Activated CD8-positive, alpha-beta T cell treated with anti-CD3 and anti-CD28 coated beads for 36 hours (primary cell): Measurements from ENCODE around the gene GMPS. TPM values are rescaled to one million over a fixed set of nuclear protein-coding genes. Genes with fewer than 3 reads are reported as not detected.
A peak's percentile ranks its signal among the peaks of the same experiment; 100 is the strongest.
"Not testable (repeated sequence)": the region's sequence is repeated elsewhere in the genome, so short reads cannot be mapped to it uniquely, and the experiment has no call there.

ENCODE experiments used
- ATAC-seq: fragments of 200-7000 bp; cut with Tn5 transposase; one replicate; pipeline ENCODE4 v1.10.0; 2021; ENCODE audit warnings: mild to moderate bottlenecking, moderate library complexity
- CTCF ChIA-PET: fragments of 350-600 bp; sonication (Branson Sonifier 250); formaldehyde crosslinking; loops from one replicate; lab custom pipeline; 2021; ENCODE audit warnings: antibody characterized with exemption; lab: Charles Lee
- POLR2A ChIA-PET: fragments of 350-600 bp; sonication (Branson Sonifier 250); formaldehyde crosslinking; loops from one replicate; lab custom pipeline; 2021; ENCODE audit warnings: antibody characterized with exemption; lab: Charles Lee
- DNase-seq: peaks from one replicate; pipeline ENCODE4 v3.0.0-alpha.2; 2020
- H3K27ac Mint-ChIP-seq: one replicate; pipeline ENCODE4 v1.8.0; 2021; ENCODE audit warnings: mild to moderate bottlenecking, mixed read lengths
- H3K27me3 Mint-ChIP-seq: one replicate; pipeline ENCODE4 v1.8.0; 2021; ENCODE audit warnings: mixed read lengths
- H3K36me3 Mint-ChIP-seq: one replicate; pipeline ENCODE4 v1.8.0; 2021; ENCODE audit warnings: low read depth, mixed read lengths
- H3K4me1 Mint-ChIP-seq: one replicate; pipeline ENCODE4 v1.8.0; 2021; ENCODE audit warnings: low read depth, mixed read lengths
- H3K4me3 Mint-ChIP-seq: one replicate; pipeline ENCODE4 v1.8.0; 2021; ENCODE audit warnings: mild to moderate bottlenecking, moderate library complexity, mixed read lengths
- H3K9me3 Mint-ChIP-seq: one replicate; pipeline ENCODE4 v1.8.0; 2021; ENCODE audit warnings: mixed read lengths
- CTCF ChIP-seq: fragments of 200-600 bp; IDR thresholded peaks from one replicate; pipeline ENCODE4 v1.8.0; 2022; ENCODE audit warnings: antibody characterized with exemption, mild to moderate bottlenecking
- intact Hi-C: fragments of 100-400 bp; cut with micrococcal nuclease; formaldehyde crosslinking; loops from one replicate; pipeline ENCODE4 v1.10.0; 2022
- total RNA-seq, 2 experiments: library from RNA; stranded (reverse); gene quantifications; one replicate each; pipeline ENCODE4 v1.2.3, GENCODE V29; 2021

Gene GMPS
- 100 to 1,000 TPM; 143 to 148 TPM for total RNA-seq

GRCh38 chr3:155870133-155870944, at the start of gene GMPS:
Gene GMPS (plus strand): TSS chr3:155870650. CDS start chr3:155870871, 221 bp downstream.
- Mint-ChIP-seq H3K27ac (peak within 1 kb of the TSS; percentile 93), H3K4me3 (peak within 1 kb of the TSS; percentile 87), H3K27me3 (no peaks in the 10 kb centered on the region), H3K9me3 (no peaks in the 10 kb centered on the region), H3K36me3 (peaks cover 10% of the 10 kb centered on the region), H3K4me1 (peaks cover 20% of the 10 kb centered on the region)
- DNase-seq (peak; percentile 94), ATAC-seq (peak; percentile 94)
- ChIA-PET CTCF (interaction anchor here (0.7 to 5.3 kb wide), 8 partner anchors 9 to 126 kb away, joined by 3 to 51 read pairs (median 3); partner anchors contain the start of genes C3orf33, PLCH1 and SLC33A1), POLR2A (interaction anchor here (0.6 to 5.0 kb wide), 11 partner anchors 11 to 1289 kb away, joined by 3 to 52 read pairs (median 4); partner anchors contain the start of genes C3orf33, CCNL1 and SLC33A1)
- TF ChIP-seq CTCF = no peak
- intact Hi-C loops = loop anchor here (1.0 kb wide), 1 partner anchor 16 kb away; the partner anchor contains the start of gene SLC33A1

- intact Hi-C loops, H3K36me3 Mint-ChIP-seq, H3K27ac Mint-ChIP-seq, H3K4me1 Mint-ChIP-seq, H3K4me3 Mint-ChIP-seq, ATAC-seq, DNase-seq, POLR2A ChIA-PET, H3K9me3 Mint-ChIP-seq, H3K27me3 Mint-ChIP-seq: not testable (repeated sequence)
- CTCF ChIA-PET = interaction anchor here (0.9 to 1.4 kb wide), 3 partner anchors 22 to 1373 kb away, joined by 3 to 8 read pairs (median 3); partner anchors contain the start of gene C3orf33
Measured at GRCh38 chr3:155828490-155829098, 41.9 kb upstream of the GMPS start.

- no peak for TF ChIP-seq CTCF
- no peak overlapping the region for H3K27ac Mint-ChIP-seq
- intact Hi-C loops = no loop called here
- H3K9me3 Mint-ChIP-seq = no peaks in the 10 kb centered on the region
- ATAC-seq (peak; percentile 17), DNase-seq (peak; percentile 15)
- POLR2A ChIA-PET = interaction anchor here (0.7 to 1.0 kb wide), 3 partner anchors 14 to 81 kb away, joined by 3 to 4 read pairs (median 3); no protein-coding TSS in a partner anchor
- H3K4me3 Mint-ChIP-seq = no peak overlapping the region
- no peaks in the 10 kb centered on the region for H3K27me3 Mint-ChIP-seq
- peaks cover 5% of the 10 kb centered on the region for H3K4me1 Mint-ChIP-seq
- CTCF ChIA-PET = interaction anchor here (1.2 kb wide), 1 partner anchor 29 kb away, joined by 9 read pairs; the partner anchor contains the start of gene C3orf33
- H3K36me3 Mint-ChIP-seq = peaks cover 17% of the 10 kb centered on the region
Measured at GRCh38 chr3:155835341-155836071, 34.9 kb upstream of the GMPS start.

GRCh38 chr3:155843569-155843968, 26.9 kb upstream of the GMPS start:
- intact Hi-C loops = no loop called here
- no peak overlapping the region for H3K27ac Mint-ChIP-seq
- no peak for DNase-seq
- ChIA-PET POLR2A (no interaction called here), CTCF (interaction anchor here (0.8 kb wide), 1 partner anchor 41 kb away, joined by 3 read pairs; no protein-coding TSS in a partner anchor)
- no peak overlapping the region for H3K4me3 Mint-ChIP-seq
- peaks cover 28% of the 10 kb centered on the region for H3K4me1 Mint-ChIP-seq
- ATAC-seq = no peak
- no peaks in the 10 kb centered on the region for H3K9me3 Mint-ChIP-seq
- TF ChIP-seq CTCF = no peak
- no peaks in the 10 kb centered on the region for H3K27me3 Mint-ChIP-seq
- H3K36me3 Mint-ChIP-seq = peaks cover 12% of the 10 kb centered on the region

- ATAC-seq = no peak
- intact Hi-C loops = no loop called here
- Mint-ChIP-seq H3K9me3 (no peaks in the 10 kb centered on the region), H3K4me3 (no peak overlapping the region), H3K27me3 (no peaks in the 10 kb centered on the region), H3K36me3 (peaks cover 21% of the 10 kb centered on the region), H3K4me1 (peaks cover 40% of the 10 kb centered on the region), H3K27ac (no peak overlapping the region)
- no peak for DNase-seq
- CTCF ChIA-PET = interaction anchor here (0.7 to 1.7 kb wide), 2 partner anchors 21 to 40 kb away, joined by 3 to 7 read pairs; partner anchors contain the start of gene C3orf33
- no peak for TF ChIP-seq CTCF
- POLR2A ChIA-PET = interaction anchor here (0.8 kb wide), 1 partner anchor 25 kb away, joined by 3 read pairs; no protein-coding TSS in a partner anchor
Measured at GRCh38 chr3:155846119-155846518, 24.3 kb upstream of the GMPS start.
